Progenitor cell of endocrine pancreas (in vitro differentiated cells): ENCODE results near the gene SEZ6L. TPM values are rescaled to one million over a fixed set of nuclear protein-coding genes. Genes with fewer than 3 reads are reported as not detected.
A peak's percentile ranks its signal among the peaks of the same experiment; 100 is the strongest.

Experiments
- DNase-seq: peaks from one replicate; pipeline ENCODE4 v3.0.0; 2021; ENCODE audit warnings: low spot score; ENCODE audit not compliant: unreplicated experiment
- H3K27ac Mint-ChIP-seq: 2 replicates; pipeline ENCODE4 v1.8.0; 2021; ENCODE audit warnings: mild to moderate bottlenecking, moderate library complexity, mixed read lengths
- H3K27me3 Mint-ChIP-seq: 2 replicates; pipeline ENCODE4 v1.8.0; 2021; ENCODE audit warnings: mixed read lengths
- H3K36me3 Mint-ChIP-seq: 2 replicates; pipeline ENCODE4 v1.8.0; 2022; ENCODE audit warnings: mixed read lengths; ENCODE audit not compliant: insufficient read depth
- H3K4me1 Mint-ChIP-seq: 2 replicates; pipeline ENCODE4 v1.8.0; 2021; ENCODE audit warnings: low read depth, mixed read lengths
- H3K4me3 Mint-ChIP-seq: 2 replicates; pipeline ENCODE4 v1.8.0; 2021; ENCODE audit warnings: low read depth, mild to moderate bottlenecking, moderate library complexity, mixed read lengths
- H3K9me3 Mint-ChIP-seq: 2 replicates; pipeline ENCODE4 v1.8.0; 2021; ENCODE audit warnings: low read depth, mixed read lengths
- total RNA-seq: library from RNA; stranded (reverse); gene quantifications from 2 replicates; pipeline ENCODE4 v1.2.1, GENCODE V29; 2021
- TF ChIP-seq, protein P1 (sequence below): fragments of 200-600 bp; sonication (generic); IDR thresholded peaks from one replicate; pipeline ENCODE4 v1.5.0; 2021; ENCODE audit warnings: antibody characterized with exemption, mild to moderate bottlenecking; ENCODE audit not compliant: unreplicated experiment

Gene SEZ6L
- total RNA-seq, 1 donor from 2014 or later: 26.2 TPM

GRCh38 chr22:26330971-26331625 lies 161.8 kb downstream of the SEZ6L start:
- no peaks in the 10 kb centered on the region for H3K9me3 Mint-ChIP-seq
- no peaks in the 10 kb centered on the region for H3K4me1 Mint-ChIP-seq
- H3K4me3 Mint-ChIP-seq: no peak overlapping the region
- DNase-seq: peak; percentile 64
- TF ChIP-seq, protein P1, sequence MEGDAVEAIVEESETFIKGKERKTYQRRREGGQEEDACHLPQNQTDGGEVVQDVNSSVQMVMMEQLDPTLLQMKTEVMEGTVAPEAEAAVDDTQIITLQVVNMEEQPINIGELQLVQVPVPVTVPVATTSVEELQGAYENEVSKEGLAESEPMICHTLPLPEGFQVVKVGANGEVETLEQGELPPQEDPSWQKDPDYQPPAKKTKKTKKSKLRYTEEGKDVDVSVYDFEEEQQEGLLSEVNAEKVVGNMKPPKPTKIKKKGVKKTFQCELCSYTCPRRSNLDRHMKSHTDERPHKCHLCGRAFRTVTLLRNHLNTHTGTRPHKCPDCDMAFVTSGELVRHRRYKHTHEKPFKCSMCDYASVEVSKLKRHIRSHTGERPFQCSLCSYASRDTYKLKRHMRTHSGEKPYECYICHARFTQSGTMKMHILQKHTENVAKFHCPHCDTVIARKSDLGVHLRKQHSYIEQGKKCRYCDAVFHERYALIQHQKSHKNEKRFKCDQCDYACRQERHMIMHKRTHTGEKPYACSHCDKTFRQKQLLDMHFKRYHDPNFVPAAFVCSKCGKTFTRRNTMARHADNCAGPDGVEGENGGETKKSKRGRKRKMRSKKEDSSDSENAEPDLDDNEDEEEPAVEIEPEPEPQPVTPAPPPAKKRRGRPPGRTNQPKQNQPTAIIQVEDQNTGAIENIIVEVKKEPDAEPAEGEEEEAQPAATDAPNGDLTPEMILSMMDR: peak; percentile 93
- no peaks in the 10 kb centered on the region for H3K36me3 Mint-ChIP-seq
- no peak overlapping the region for H3K27ac Mint-ChIP-seq
- H3K27me3 Mint-ChIP-seq: peaks cover 22% of the 10 kb centered on the region

- peaks cover 26% of the 10 kb centered on the region for H3K27me3 Mint-ChIP-seq
- no peak for DNase-seq
- H3K36me3 Mint-ChIP-seq: no peaks in the 10 kb centered on the region
- H3K9me3 Mint-ChIP-seq: no peaks in the 10 kb centered on the region
- no peaks in the 10 kb centered on the region for H3K4me1 Mint-ChIP-seq
- H3K4me3 Mint-ChIP-seq: no peak overlapping the region
- TF ChIP-seq, protein P1: no peak
- H3K27ac Mint-ChIP-seq: no peak overlapping the region
Measured at GRCh38 chr22:26333088-26333800, 164.0 kb downstream of the SEZ6L start.

DNA sequence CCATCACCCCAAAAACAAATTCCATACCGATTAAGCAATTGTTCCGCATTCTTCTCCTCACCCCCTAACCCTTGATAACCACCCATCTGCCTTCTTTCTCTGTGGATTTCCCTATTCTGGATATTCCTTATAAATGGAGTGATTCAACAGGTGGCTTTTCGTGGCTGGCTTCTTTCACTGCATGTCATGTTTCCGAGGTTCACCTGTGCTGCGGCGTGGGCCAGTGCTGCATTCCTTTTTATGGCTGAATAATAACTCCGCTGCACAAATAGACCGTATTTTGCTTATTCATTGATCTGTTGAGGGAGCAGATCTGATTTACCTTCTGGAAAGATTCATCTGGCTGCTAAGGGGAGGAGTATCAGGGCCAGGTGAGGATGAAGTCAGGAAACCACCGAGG lies 165.0 kb downstream of the SEZ6L start:
- Mint-ChIP-seq H3K36me3 (no peaks in the 10 kb centered on the region), H3K4me3 (no peak overlapping the region), H3K4me1 (no peaks in the 10 kb centered on the region), H3K9me3 (no peaks in the 10 kb centered on the region), H3K27ac (no peak overlapping the region), H3K27me3 (peaks cover 29% of the 10 kb centered on the region)
- TF ChIP-seq, protein P1: no peak
- DNase-seq: no peak

GRCh38 chr22:26336773-26337172 lies 167.5 kb downstream of the SEZ6L start:
- no peak overlapping the region for H3K4me3 Mint-ChIP-seq
- no peaks in the 10 kb centered on the region for H3K9me3 Mint-ChIP-seq
- H3K27ac Mint-ChIP-seq: no peak overlapping the region
- H3K27me3 Mint-ChIP-seq: peaks cover 33% of the 10 kb centered on the region
- H3K36me3 Mint-ChIP-seq: no peaks in the 10 kb centered on the region
- no peaks in the 10 kb centered on the region for H3K4me1 Mint-ChIP-seq
- TF ChIP-seq, protein P1: no peak
- DNase-seq: no peak

DNA sequence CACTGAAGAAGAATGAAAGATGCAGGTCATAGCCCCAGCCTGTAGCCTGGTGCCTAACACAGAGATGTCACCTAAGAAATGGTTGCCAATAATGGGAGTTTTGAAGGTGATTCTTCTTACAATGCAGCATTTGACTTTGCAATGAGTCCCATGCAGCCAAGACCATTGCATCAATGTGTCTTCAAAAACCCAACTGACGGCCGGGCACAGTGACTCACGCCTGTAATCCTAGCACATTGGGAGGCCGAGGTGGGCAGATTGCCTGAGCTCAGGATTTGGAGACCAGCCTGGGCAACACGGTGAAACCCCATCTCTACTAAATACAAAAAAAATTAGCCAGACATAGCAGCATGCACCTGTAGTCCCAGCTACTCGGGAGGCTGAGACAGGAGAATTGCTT lies 170.5 kb downstream of the SEZ6L start:
- H3K27me3 Mint-ChIP-seq: peaks cover 20% of the 10 kb centered on the region
- H3K36me3 Mint-ChIP-seq: no peaks in the 10 kb centered on the region
- no peak overlapping the region for H3K4me3 Mint-ChIP-seq
- no peak for DNase-seq
- no peaks in the 10 kb centered on the region for H3K9me3 Mint-ChIP-seq
- TF ChIP-seq, protein P1: no peak
- H3K27ac Mint-ChIP-seq: no peak overlapping the region
- peaks cover 5% of the 10 kb centered on the region for H3K4me1 Mint-ChIP-seq
